Measurements from ENCODE around the gene ZDHHC4. TPM values are rescaled to one million over a fixed set of nuclear protein-coding genes. Genes with fewer than 3 reads are reported as not detected.
A peak's percentile ranks its signal among the peaks of the same experiment; 100 is the strongest.

Gene ZDHHC4
- total RNA-seq (2021) = 58.9 and 62.0 TPM in 2 replicates
- long read RNA-seq, transcript ZDHHC4-206 (8 exons, 1,348 nt) = minor isoform, 31 of 297 reads
- long read RNA-seq, transcript ZDHHC4-201 (8 exons, 1,259 nt) = major isoform, 120 of 297 reads
- long read RNA-seq, transcript ZDHHC4-203 (9 exons, 1,461 nt) = minor isoform, 30 of 297 reads
- long read RNA-seq, transcript ZDHHC4-205 (8 exons, 1,552 nt) = minor isoform, 51 of 297 reads
- long read RNA-seq, partial matches to known transcripts = 16 of 297 reads
- long read RNA-seq, other reads (novel, unspliced or antisense) = 31 of 297 reads

DNA sequence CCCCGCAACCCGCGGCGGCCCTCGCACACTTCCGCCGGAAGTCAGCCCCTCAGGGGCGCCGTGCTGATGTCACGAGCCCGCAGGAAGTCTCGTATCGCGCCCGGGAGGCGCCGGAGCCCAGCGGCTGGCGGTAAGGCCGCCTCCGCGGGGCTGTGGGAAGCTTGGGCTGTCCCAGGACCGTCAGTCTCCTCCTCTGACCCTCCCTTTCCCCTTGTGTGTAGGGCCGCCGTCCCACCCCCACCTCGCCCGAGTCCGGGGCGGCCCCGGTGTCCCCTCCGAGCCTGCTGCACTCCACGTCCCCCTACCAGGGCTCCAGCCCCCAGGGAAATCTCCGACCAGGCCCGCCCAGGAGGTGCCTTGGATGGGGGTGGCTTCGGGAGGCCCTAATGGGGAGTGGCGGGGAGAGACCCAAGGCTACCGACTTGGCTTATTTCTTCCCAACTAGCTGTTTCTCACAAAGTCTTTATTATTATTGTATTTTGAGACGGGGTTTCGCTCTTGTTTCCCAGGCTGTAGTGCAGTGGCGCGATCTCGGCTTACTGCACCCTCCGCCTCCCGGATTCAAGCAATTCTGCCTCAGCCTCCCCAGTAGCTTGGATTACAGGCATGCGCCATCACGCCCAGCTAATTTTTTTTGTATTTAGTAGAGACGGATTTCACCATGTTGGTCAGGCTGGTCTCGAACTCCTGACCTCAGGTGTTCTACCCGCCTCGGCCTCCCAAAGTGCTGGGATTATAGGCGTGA lies at the start of gene ZDHHC4:
ZDHHC4 (plus strand) TSS at position 86 of the 745 bp plus-strand sequence. CDS start 3,108 bp downstream, outside the sequence.
- peak within 1 kb of the TSS; percentile 77 for H3K14ac ChIP-seq (ENCODE audit: insufficient read depth, low read length)
- H3T11ph ChIP-seq (ENCODE audit: low read length) = no peak within 1 kb of the TSS
- H3K79me1 ChIP-seq (ENCODE audit: insufficient read depth, low read depth, low read length, poor library complexity, severe bottlenecking) = no peaks in the 10 kb centered on the region
- H3K4me3 Mint-ChIP-seq = peak within 1 kb of the TSS; percentile 80 to 87
- no peak within 1 kb of the TSS for H3K23ac ChIP-seq (ENCODE audit: insufficient read length, low read depth, low read length)
- peak within 1 kb of the TSS; percentile 26 for H3K4me2 ChIP-seq (ENCODE audit: insufficient read depth, insufficient read length, low read length)
- no peaks in the 10 kb centered on the region for H3K9me3 Mint-ChIP-seq
- H3K27ac ChIP-seq (ENCODE audit: insufficient read length, low read depth, low read length) = no peak within 1 kb of the TSS
- no peak within 1 kb of the TSS for H4K8ac ChIP-seq (replicated peaks; ENCODE audit: insufficient read length, low read depth, low read length)
- WGBS (ENCODE audit: extremely low coverage, insufficient read length, low lambda C conversion rate) = no CpG with 5 or more reads among the region's 51 CpGs
- no peak within 1 kb of the TSS for H2AK5ac ChIP-seq (ENCODE audit: insufficient read length, low read length)
- H2BK20ac ChIP-seq (ENCODE audit: low read depth, low read length, poor library complexity, severe bottlenecking) = peak within 1 kb of the TSS; percentile 12
- no peaks in the 10 kb centered on the region for H3K79me2 ChIP-seq (ENCODE audit: insufficient read depth, low read length)
- TF ChIP-seq, protein P1, sequence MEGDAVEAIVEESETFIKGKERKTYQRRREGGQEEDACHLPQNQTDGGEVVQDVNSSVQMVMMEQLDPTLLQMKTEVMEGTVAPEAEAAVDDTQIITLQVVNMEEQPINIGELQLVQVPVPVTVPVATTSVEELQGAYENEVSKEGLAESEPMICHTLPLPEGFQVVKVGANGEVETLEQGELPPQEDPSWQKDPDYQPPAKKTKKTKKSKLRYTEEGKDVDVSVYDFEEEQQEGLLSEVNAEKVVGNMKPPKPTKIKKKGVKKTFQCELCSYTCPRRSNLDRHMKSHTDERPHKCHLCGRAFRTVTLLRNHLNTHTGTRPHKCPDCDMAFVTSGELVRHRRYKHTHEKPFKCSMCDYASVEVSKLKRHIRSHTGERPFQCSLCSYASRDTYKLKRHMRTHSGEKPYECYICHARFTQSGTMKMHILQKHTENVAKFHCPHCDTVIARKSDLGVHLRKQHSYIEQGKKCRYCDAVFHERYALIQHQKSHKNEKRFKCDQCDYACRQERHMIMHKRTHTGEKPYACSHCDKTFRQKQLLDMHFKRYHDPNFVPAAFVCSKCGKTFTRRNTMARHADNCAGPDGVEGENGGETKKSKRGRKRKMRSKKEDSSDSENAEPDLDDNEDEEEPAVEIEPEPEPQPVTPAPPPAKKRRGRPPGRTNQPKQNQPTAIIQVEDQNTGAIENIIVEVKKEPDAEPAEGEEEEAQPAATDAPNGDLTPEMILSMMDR (conservative IDR thresholded peaks at IDR 0.05) = no peak
- H3K36me3 Mint-ChIP-seq (ENCODE audit: insufficient read depth in 1 of 3, low read depth in 3 of 3) = peaks cover 10 to 38% (median 30%) of the 10 kb centered on the region in 3 experiments; a peak in 6 of 7 replicates
- H2BK12ac ChIP-seq (ENCODE audit: insufficient read length, low read depth, low read length) = no peak within 1 kb of the TSS
- H4K5ac ChIP-seq (ENCODE audit: insufficient read length, low read depth, low read length) = no peak within 1 kb of the TSS
- peaks cover 0 to 2% of the 10 kb centered on the region in 2 experiments; a peak in 1 of 4 replicates for H3K4me1 Mint-ChIP-seq
- no peaks in the 10 kb centered on the region for H3K27me3 ChIP-seq (ENCODE audit: insufficient read depth, low read length)
- no peaks in the 10 kb centered on the region for H3K4me1 ChIP-seq (ENCODE audit: insufficient read depth, low read length)
- H2BK5ac ChIP-seq (ENCODE audit: insufficient read length, low read length) = no peak within 1 kb of the TSS
- no peak within 1 kb of the TSS for H4K91ac ChIP-seq (ENCODE audit: insufficient read length, low read depth, low read length)
- DNase-seq = peak; percentile 84
- H3K56ac ChIP-seq (ENCODE audit: insufficient read length, low read depth, low read length) = no peak within 1 kb of the TSS
- no peak within 1 kb of the TSS for H2BK15ac ChIP-seq (ENCODE audit: low read depth, low read length)
- peak within 1 kb of the TSS; percentile 84 to 93 (median 88); a peak in 6 of 7 replicates for H3K27ac Mint-ChIP-seq
- H2AFZ ChIP-seq (ENCODE audit: low read length) = no peak within 1 kb of the TSS
- H3K27me3 Mint-ChIP-seq (ENCODE audit: low read depth) = no peaks in the 10 kb centered on the region; the same call in none of the 2 replicates
- H3K9ac ChIP-seq (ENCODE audit: extremely low read depth, insufficient read length, low read length) = peak within 1 kb of the TSS; percentile 53
- H3K23me2 ChIP-seq (ENCODE audit: insufficient read length, low read depth, low read length, poor library complexity, severe bottlenecking) = no peaks in the 10 kb centered on the region
- no peaks in the 10 kb centered on the region for H4K20me1 ChIP-seq (ENCODE audit: control insufficient read depth, insufficient read depth, insufficient read length)
- H3K18ac ChIP-seq (ENCODE audit: insufficient read length, low read depth, low read length) = peak within 1 kb of the TSS; percentile 36
- no peaks in the 10 kb centered on the region for H3K9me3 ChIP-seq (ENCODE audit: control insufficient read depth, low read depth, low read length)
- H2BK120ac ChIP-seq (ENCODE audit: low read depth, low read length, poor library complexity, severe bottlenecking) = no peak within 1 kb of the TSS
- no peak within 1 kb of the TSS; the same call in 1 of the 2 replicates for H3K4ac ChIP-seq (ENCODE audit: low read depth, low read length)
